HG02678 (cell line): ENCODE data around the gene PLCH2.

Source experiments
- ATAC-seq: cut with Tn5 transposase; IDR thresholded peaks from one replicate; pipeline ENCODE4 v1.9.1; 2021; ENCODE audit warnings: mild to moderate bottlenecking, moderate library complexity; ENCODE audit not compliant: unreplicated experiment

PLCH2 gene

GRCh38 chr1:2477791-2478499 is 1.9 kb downstream of the PLCH2 start:
- no peak for ATAC-seq

GRCh38 chr1:2479186-2479585 is 3.1 kb downstream of the PLCH2 start:
- ATAC-seq, result no peak

- ATAC-seq, result no peak
These were observed 3.5 kb downstream of the PLCH2 start for GRCh38 chr1:2479618-2480017.

- no peak for ATAC-seq
These were observed 4.3 kb downstream of the PLCH2 start for GRCh38 chr1:2480236-2480985.

GRCh38 chr1:2480986-2481364 is 4.9 kb downstream of the PLCH2 start:
- no peak for ATAC-seq

- ATAC-seq, result no peak
These were observed 5.8 kb downstream of the PLCH2 start for GRCh38 chr1:2481885-2482284.

GRCh38 chr1:2482588-2482987 is 6.5 kb downstream of the PLCH2 start:
- no peak for ATAC-seq

GRCh38 chr1:2483026-2483425 is 6.9 kb downstream of the PLCH2 start:
- no peak for ATAC-seq

GRCh38 chr1:2483970-2484369 is 7.9 kb downstream of the PLCH2 start:
- ATAC-seq, result no peak

- ATAC-seq, result no peak
These were observed 10.0 kb downstream of the PLCH2 start for GRCh38 chr1:2486041-2486440.

GRCh38 chr1:2486558-2486957 is 10.5 kb downstream of the PLCH2 start:
- no peak for ATAC-seq

- no peak for ATAC-seq
These were observed 12.6 kb downstream of the PLCH2 start for GRCh38 chr1:2488688-2489087.

GRCh38 chr1:2489615-2490014 is 13.5 kb downstream of the PLCH2 start:
- no peak for ATAC-seq

GRCh38 chr1:2492091-2492490 is 16.0 kb downstream of the PLCH2 start:
- no peak for ATAC-seq

GRCh38 chr1:2493218-2493617 is 17.1 kb downstream of the PLCH2 start:
- no peak for ATAC-seq

- no peak for ATAC-seq
These were observed 17.7 kb downstream of the PLCH2 start for GRCh38 chr1:2493691-2494322.

GRCh38 chr1:2494323-2494693 is 18.2 kb downstream of the PLCH2 start:
- ATAC-seq, result no peak

GRCh38 chr1:2495026-2495425 is 18.9 kb downstream of the PLCH2 start:
- ATAC-seq, result no peak

GRCh38 chr1:2495546-2495945 is 19.5 kb downstream of the PLCH2 start:
- no peak for ATAC-seq

- ATAC-seq, result no peak
These were observed 20.1 kb downstream of the PLCH2 start for GRCh38 chr1:2496087-2496622.

- ATAC-seq, result no peak
These were observed 20.7 kb downstream of the PLCH2 start for GRCh38 chr1:2496746-2497145.

- no peak for ATAC-seq
These were observed 21.8 kb downstream of the PLCH2 start for GRCh38 chr1:2497891-2498290.
